HepG2 (cell line): ENCODE measurements around the gene KAT7. TPM values are rescaled to one million over a fixed set of nuclear protein-coding genes. Genes with fewer than 3 reads are reported as not detected.

Source experiments
- ATAC-seq: fragments of 200-7000 bp; cut with Tn5 transposase; 3 replicates; pipeline ENCODE4 v1.9.1; 2020; ENCODE audit warnings: mild to moderate bottlenecking, moderate library complexity
- BruUV-seq: library from RNA; stranded (reverse); fragments of 400-500 nt; replicated peaks from 2 replicates; lab custom pipeline; 2021; lab: Mats Ljungman, UMichigan
- CTCF ChIA-PET: fragments of 300-600 bp; formaldehyde crosslinking; extraction: SDS; loops from one replicate; lab custom pipeline; 2021; ENCODE audit warnings: low total read pairs, inconsistent platforms, low intra/inter-chr PET ratio; lab: Yijun Ruan, JAX
- POLR2A ChIA-PET: fragments of 350-600 bp; sonication (Branson Sonifier 250); formaldehyde crosslinking; loops from one replicate; lab custom pipeline; 2020; ENCODE audit warnings: antibody characterized with exemption, inconsistent platforms; lab: Yijun Ruan, JAX
- DNase-seq: peaks from one replicate; pipeline ENCODE4 v3.0.0-alpha.2; 2015; ENCODE audit warnings: low spot score
- FAIRE-seq: peaks from 3 replicates; lab custom pipeline; 2011; peaks lifted over from hg19 to GRCh38; lab: Jason Lieb, UNC
- H2AFZ ChIP-seq: one replicate; pipeline ENCODE4 v1.6.1; 2011; ENCODE audit warnings: low read length, inconsistent platforms
- H3K27ac ChIP-seq: fragments of 300-600 bp; 3 replicates; pipeline ENCODE4 v1.8.0; 2011; ENCODE audit warnings: mixed run types, mild to moderate bottlenecking, mixed read lengths, low read length, inconsistent platforms; ENCODE audit not compliant: insufficient read depth; ENCODE audit errors: extremely low read length
- H3K27me3 ChIP-seq, 2 experiments: fragments of 200-600 bp in 1 of 2; 2 replicates in 1 of 2; 3 replicates in 1 of 2; pipeline versions ENCODE4 v1.6.0 to v1.8.0; 2011; ENCODE audit warnings: low read length in 2 of 2, mild to moderate bottlenecking in 2 of 2, moderate library complexity in 2 of 2, inconsistent platforms in 1 of 2; ENCODE audit not compliant: insufficient read depth in 2 of 2, control insufficient read depth in 1 of 2
- H3K36me3 ChIP-seq, 2 experiments: fragments of 200-600 bp in 1 of 2; replicated peaks in 1 of 2; 2 replicates in 1 of 2; 3 replicates in 1 of 2; pipeline versions ENCODE4 v1.5.1 to v1.8.0; 2011; ENCODE audit warnings: low read length in 2 of 2, inconsistent platforms in 1 of 2; ENCODE audit not compliant: insufficient read depth in 2 of 2, control insufficient read depth in 1 of 2
- H3K4me1 ChIP-seq: 2 replicates; pipeline ENCODE4 v1.5.1; 2012; ENCODE audit warnings: low read length, inconsistent platforms; ENCODE audit not compliant: insufficient read depth
- H3K4me2 ChIP-seq: 2 replicates; pipeline ENCODE4 v1.6.0; 2011; ENCODE audit warnings: low read depth, low read length, inconsistent platforms
- H3K4me3 ChIP-seq, 3 experiments: fragments of 200-600 bp in 1 of 3; sonication (generic), shearing (Covaris generic) in 1 of 3; replicated peaks in 1 of 3; 2 replicates each; pipeline ENCODE4 v1.5.1; 2011 to 2016; ENCODE audit warnings: low read length in 3 of 3, inconsistent platforms in 2 of 3, low read depth in 2 of 3, mild to moderate bottlenecking in 2 of 3, control low read depth in 1 of 3, mixed read lengths in 1 of 3; ENCODE audit not compliant: insufficient read depth in 1 of 3
- H3K79me2 ChIP-seq: one replicate; pipeline ENCODE4 v1.6.1; 2011; ENCODE audit warnings: low read length, inconsistent platforms; ENCODE audit not compliant: insufficient read depth
- H3K9ac ChIP-seq: 2 replicates; pipeline ENCODE4 v1.6.0; 2011; ENCODE audit warnings: mild to moderate bottlenecking, low read depth, low read length, inconsistent platforms; ENCODE audit not compliant: insufficient read depth
- H3K9me3 ChIP-seq: 2 replicates; pipeline ENCODE4 v1.5.1; 2012; ENCODE audit warnings: mild to moderate bottlenecking, low read length
- H4K20me1 ChIP-seq: 2 replicates; pipeline ENCODE4 v1.6.0; 2011; ENCODE audit warnings: inconsistent platforms, mild to moderate bottlenecking, low read length, moderate library complexity; ENCODE audit not compliant: insufficient read depth
- MAFF ChIP-seq: IDR thresholded peaks from 2 replicates; pipeline ENCODE4 v1.6.1; 2011; ENCODE audit warnings: low read depth, low read length, improper control_type of control experiment
- MAFK ChIP-seq, 2 experiments: IDR thresholded peaks in 1 of 2; conservative IDR thresholded peaks in 1 of 2; 2 replicates each; pipeline ENCODE4 v1.6.1; 2011; ENCODE audit warnings: improper control_type of control experiment in 2 of 2, low read length in 2 of 2
- MYNN ChIP-seq: sonication (generic); formaldehyde crosslinking; IDR thresholded peaks from 2 replicates; pipeline ENCODE4 v1.4.0; 2020; ENCODE audit warnings: mild to moderate bottlenecking, low read depth, missing genetic modification reagents
- ZNF33B ChIP-seq: sonication (generic); formaldehyde crosslinking; IDR thresholded peaks from 2 replicates; pipeline ENCODE4 v1.5.1; 2020; ENCODE audit warnings: mild to moderate bottlenecking, missing genetic modification reagents
- ZNF496 ChIP-seq: sonication (generic); formaldehyde crosslinking; IDR thresholded peaks from 2 replicates; pipeline ENCODE4 v1.8.1; 2023; ENCODE audit warnings: mild to moderate bottlenecking, moderate library complexity, missing genetic modification reagents; ENCODE audit not compliant: insufficient replicate concordance
- ZNF619 ChIP-seq: sonication (generic); formaldehyde crosslinking; IDR thresholded peaks from 2 replicates; pipeline ENCODE4 v1.4.0; 2020; ENCODE audit warnings: mild to moderate bottlenecking, missing genetic modification reagents
- ZNF720 ChIP-seq: sonication (generic); formaldehyde crosslinking; IDR thresholded peaks from 2 replicates; pipeline ENCODE4 v1.4.0; 2020; ENCODE audit warnings: missing genetic modification reagents
- ZNF776 ChIP-seq: sonication (generic); formaldehyde crosslinking; IDR thresholded peaks from 2 replicates; pipeline ENCODE4 v1.4.0; 2020; ENCODE audit warnings: mild to moderate bottlenecking, missing genetic modification reagents
- ZNF777 ChIP-seq: sonication (generic); formaldehyde crosslinking; IDR thresholded peaks from 2 replicates; pipeline ENCODE4 v1.4.0; 2020; ENCODE audit warnings: missing genetic modification reagents
- WGBS: methylation state at CpG from one replicate; pipeline ENCODE4 v1.1.6; 2017; ENCODE audit warnings: low lambda C conversion rate; 5-methylcytosine and 5-hydroxymethylcytosine counted together
- in situ Hi-C: cut with HindIII; loops from 2 replicates; pipeline ENCODE4 v1.10.0; 2017; ENCODE audit warnings: low pct_unique_long_range_greater_than_20kb; ENCODE audit not compliant: extremely low pct_ligation_motif_present
- intact Hi-C: fragments of 100-400 bp; cut with micrococcal nuclease; formaldehyde crosslinking; loops from one replicate; pipeline ENCODE4 v1.10.0; 2022; ENCODE audit not compliant: unreplicated experiment
- polyA plus RNA-seq, 8 experiments: library from polyadenylated mRNA; depleted of rRNA in 3 of 8; stranded (reverse) in 7 of 8; unstranded in 1 of 8; fragments of >200 nt; fragmentation: Illumina TruSeq in 4 of 8; extraction: Trizol in 4 of 8; gene quantifications; 2 replicates each; pipeline versions ENCODE4 v1.2.1 to v1.2.3, GENCODE V29; 2011 to 2016; ENCODE audit warnings: low read depth in 4 of 8, missing spikeins in 1 of 8, mixed read lengths in 1 of 8; ENCODE audit not compliant: insufficient read depth in 1 of 8
- total RNA-seq, 5 experiments: library from RNA; depleted of rRNA; stranded (reverse); fragments of >200 nt; fragmentation: Illumina TruSeq; extraction: Trizol; gene quantifications; 2 replicates each; pipeline ENCODE4 v1.2.3, GENCODE V29; 2016; ENCODE audit warnings: low read depth in 1 of 5

Gene KAT7
- total and polyA plus RNA-seq, 2 of the 13 experiments (the other 11 are each of a cell fraction or from before 2014, with no cell fraction given) = 21.2 to 39.2 TPM

DNA sequence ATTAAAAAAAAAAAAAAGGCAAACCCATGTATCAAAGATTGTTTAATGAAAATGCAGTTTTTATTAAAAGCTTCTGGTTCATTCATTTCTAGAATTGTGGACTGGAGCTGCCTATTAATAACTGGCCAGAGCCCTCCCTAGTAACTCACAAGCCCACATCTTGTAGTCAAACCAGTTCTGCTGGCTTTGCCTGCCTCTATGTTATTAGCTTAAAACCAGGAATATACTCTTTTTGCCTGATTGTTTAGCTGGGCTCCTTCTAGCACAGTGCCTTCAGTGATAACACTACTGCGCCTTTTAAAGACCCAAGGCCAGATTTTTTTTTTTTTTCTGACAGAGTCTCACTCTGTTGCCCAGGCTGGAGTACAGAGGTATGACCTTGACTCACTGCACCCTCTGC lies 33.4 kb downstream of the KAT7 start (continued):
- no peak for TF ChIP-seq ZNF619 (CRISPR knock-in tag)
- no peak for TF ChIP-seq ZNF496 (CRISPR knock-in tag)
- TF ChIP-seq ZNF776 = no peak

DNA sequence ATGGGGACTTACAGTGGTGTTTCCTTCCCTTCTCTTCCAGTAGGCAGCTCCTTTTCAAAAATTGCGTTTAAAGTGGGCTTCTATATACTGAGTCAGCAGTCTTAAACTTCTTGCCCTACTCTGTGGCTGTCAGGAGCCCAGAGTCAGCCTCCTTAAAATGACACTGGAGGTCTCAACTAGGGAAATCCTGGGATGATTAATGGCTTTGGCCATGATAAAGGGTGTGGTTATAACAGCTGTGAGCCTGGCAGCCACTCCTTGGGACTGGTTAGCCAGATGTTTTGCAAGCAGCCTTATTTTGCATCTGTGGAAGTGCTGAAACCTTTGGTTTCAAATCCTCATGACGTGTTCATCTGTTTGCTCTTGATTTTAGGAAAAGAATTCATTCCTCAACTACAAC lies 34.3 kb downstream of the KAT7 start:
- WGBS = 95% methylated on average over 2 of the region's 2 CpGs
- no peak overlapping the region for H3K27ac ChIP-seq
- DNase-seq (no peak), ATAC-seq (no peak), FAIRE-seq (peak; percentile 49)
- in situ Hi-C loops = no loop called here
- TF ChIP-seq MYNN (no peak), ZNF33B (no peak), MAFK (conservative IDR thresholded peaks at IDR 0.05 in 1 of 2, IDR thresholded peaks at IDR 0.05 in 1 of 2; ENCODE audit: low read length in 2 of 2) (peak; percentile 48 to 82; a peak in 3 of 4 replicates), MAFF (peak; percentile 71), ZNF777 (CRISPR knock-in tag) (no peak)
- no peaks in the 10 kb centered on the region for H4K20me1 ChIP-seq
- BruUV-seq = no TSS peak
- H3K36me3 ChIP-seq = peaks cover 40 to 86% of the 10 kb centered on the region in 2 experiments
- intact Hi-C loops = no loop called here
- no peak overlapping the region for H3K4me2 ChIP-seq
- no peaks in the 10 kb centered on the region for H3K9me3 ChIP-seq
- POLR2A ChIA-PET = no interaction called here
- no peaks in the 10 kb centered on the region for H3K4me1 ChIP-seq
- no peak overlapping the region for H2AFZ ChIP-seq
- H3K4me3 ChIP-seq = no peak overlapping the region
- no peak overlapping the region for H3K9ac ChIP-seq
- H3K79me2 ChIP-seq = no peaks in the 10 kb centered on the region
- CTCF ChIA-PET = no interaction called here
- H3K27me3 ChIP-seq = no peaks in the 10 kb centered on the region

DNA sequence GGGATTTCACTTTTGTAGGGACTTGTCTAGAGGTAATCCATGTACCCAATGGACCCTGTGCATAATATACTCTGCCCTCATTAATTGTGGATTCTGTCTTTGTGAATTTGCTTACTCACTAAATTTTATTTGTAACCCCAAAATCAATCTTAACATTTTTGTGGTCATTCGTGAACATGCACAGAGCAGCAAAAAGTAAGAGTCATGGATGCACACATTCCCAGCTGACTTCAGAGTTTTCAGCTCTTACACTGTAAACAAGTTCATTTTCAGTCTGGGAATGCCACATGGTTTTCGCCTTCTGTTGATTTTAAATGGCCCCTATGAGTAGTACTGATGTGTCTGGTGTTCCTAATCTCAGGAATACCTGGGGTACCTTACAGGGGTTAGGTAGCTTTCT lies 35.1 kb downstream of the KAT7 start:
- WGBS = 98% methylated on average over 2 of the region's 2 CpGs
- in situ Hi-C loops = no loop called here
- no peaks in the 10 kb centered on the region for H3K9me3 ChIP-seq
- ATAC-seq (no peak), FAIRE-seq (no peak), DNase-seq (no peak)
- H3K79me2 ChIP-seq = no peaks in the 10 kb centered on the region
- peaks cover 36 to 78% of the 10 kb centered on the region in 2 experiments for H3K36me3 ChIP-seq
- BruUV-seq = no TSS peak
- no peak overlapping the region for H3K4me3 ChIP-seq
- TF ChIP-seq MAFK (conservative IDR thresholded peaks at IDR 0.05 in 1 of 2, IDR thresholded peaks at IDR 0.05 in 1 of 2; ENCODE audit: low read length in 2 of 2) (peak; percentile 31 to 42; a peak in 3 of 4 replicates), MAFF (peak; percentile 32; the same call in 1 of the 2 replicates), ZNF720 (CRISPR knock-in tag) (no peak)
- no peak overlapping the region for H3K4me2 ChIP-seq
- no peaks in the 10 kb centered on the region for H3K27me3 ChIP-seq
- H2AFZ ChIP-seq = no peak overlapping the region
- no peaks in the 10 kb centered on the region for H3K4me1 ChIP-seq
- ChIA-PET POLR2A (no interaction called here), CTCF (no interaction called here)
- no peak overlapping the region for H3K9ac ChIP-seq
- H3K27ac ChIP-seq = no peak overlapping the region
- intact Hi-C loops = no loop called here
- H4K20me1 ChIP-seq = no peaks in the 10 kb centered on the region
